ENCODE data around the gene HELLS. TPM values are rescaled to one million over a fixed set of nuclear protein-coding genes. Genes with fewer than 3 reads are reported as not detected.

Gene HELLS
- total RNA-seq, 4 donors from 2014 or later = 1.8 to 113 (median 9.8) TPM

DNA sequence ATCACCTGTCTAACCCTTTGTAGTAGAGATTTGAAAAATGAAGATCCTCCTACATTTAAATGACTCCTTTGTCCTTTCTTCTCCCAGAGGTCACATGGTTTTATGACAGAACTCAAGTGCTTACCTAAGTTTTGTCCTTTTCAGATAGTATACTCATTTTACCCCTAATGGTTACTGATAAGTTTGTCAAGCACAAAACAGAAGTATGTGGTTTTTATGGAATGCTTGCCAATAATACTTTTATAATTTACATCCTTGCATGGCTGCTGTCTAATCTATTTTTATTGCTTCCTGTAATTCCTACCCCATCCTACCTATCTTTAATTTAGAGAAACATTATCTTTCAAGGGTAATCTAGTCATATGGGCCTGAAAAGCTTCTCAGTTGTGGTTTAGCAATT, 37.5 kb downstream of the HELLS start:
- no peak for DNase-seq
- no peaks in the 10 kb centered on the region for H3K4me1 ChIP-seq
- H3K27me3 ChIP-seq = no peaks in the 10 kb centered on the region
- H3K4me3 ChIP-seq = no peak overlapping the region
- H3K9me3 ChIP-seq = no peaks in the 10 kb centered on the region
- H3K36me3 ChIP-seq = no peaks in the 10 kb centered on the region
- TF ChIP-seq, protein P1, sequence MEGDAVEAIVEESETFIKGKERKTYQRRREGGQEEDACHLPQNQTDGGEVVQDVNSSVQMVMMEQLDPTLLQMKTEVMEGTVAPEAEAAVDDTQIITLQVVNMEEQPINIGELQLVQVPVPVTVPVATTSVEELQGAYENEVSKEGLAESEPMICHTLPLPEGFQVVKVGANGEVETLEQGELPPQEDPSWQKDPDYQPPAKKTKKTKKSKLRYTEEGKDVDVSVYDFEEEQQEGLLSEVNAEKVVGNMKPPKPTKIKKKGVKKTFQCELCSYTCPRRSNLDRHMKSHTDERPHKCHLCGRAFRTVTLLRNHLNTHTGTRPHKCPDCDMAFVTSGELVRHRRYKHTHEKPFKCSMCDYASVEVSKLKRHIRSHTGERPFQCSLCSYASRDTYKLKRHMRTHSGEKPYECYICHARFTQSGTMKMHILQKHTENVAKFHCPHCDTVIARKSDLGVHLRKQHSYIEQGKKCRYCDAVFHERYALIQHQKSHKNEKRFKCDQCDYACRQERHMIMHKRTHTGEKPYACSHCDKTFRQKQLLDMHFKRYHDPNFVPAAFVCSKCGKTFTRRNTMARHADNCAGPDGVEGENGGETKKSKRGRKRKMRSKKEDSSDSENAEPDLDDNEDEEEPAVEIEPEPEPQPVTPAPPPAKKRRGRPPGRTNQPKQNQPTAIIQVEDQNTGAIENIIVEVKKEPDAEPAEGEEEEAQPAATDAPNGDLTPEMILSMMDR (IDR thresholded peaks at IDR 0.05) = no peak
- no peak for TF ChIP-seq POLR2A (IDR thresholded peaks at IDR 0.05)
- intact Hi-C loops (cut with DNase I; ENCODE audit: low total_unique reads) = no loop called here
- no peak overlapping the region for H3K27ac ChIP-seq

DNA sequence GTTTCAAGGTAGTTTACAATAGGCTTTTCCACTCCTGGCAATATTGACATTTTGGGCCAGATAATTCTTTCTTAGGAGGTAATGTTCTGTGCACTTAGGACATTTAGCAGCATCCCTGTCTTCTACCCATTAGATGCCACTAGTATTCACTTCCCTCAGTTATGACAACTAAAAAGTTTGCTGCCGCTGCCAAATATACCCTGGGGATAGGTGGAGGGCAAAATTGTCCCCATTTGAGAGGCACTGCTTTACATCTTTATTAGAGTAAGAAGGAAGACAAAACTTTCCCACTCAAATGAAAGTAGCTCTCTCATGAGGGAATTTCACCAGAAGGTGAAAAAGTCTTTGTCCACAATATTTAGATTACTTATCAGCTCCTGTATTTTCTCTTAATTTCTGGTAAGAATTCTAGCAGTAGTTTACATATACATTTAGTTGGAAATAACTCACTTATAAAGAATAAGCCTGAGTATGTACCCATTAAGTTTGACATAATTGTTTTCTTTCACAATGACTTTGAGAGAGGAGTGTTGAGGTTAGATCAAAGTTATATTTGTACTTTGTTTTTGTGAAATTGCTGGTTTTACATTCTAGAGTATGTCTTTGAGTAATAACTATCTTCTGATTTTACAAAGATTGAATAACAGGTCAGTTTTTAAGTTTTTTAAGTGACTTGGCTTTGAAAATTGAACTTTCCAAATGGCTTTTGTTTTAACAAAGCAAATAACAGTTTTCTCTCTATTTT, 46.0 kb downstream of the HELLS start:
- Histone ChIP-seq H3K4me3 (no peak overlapping the region), H3K27me3 (no peaks in the 10 kb centered on the region), H3K9me3 (no peaks in the 10 kb centered on the region), H3K36me3 (peaks cover 0 to 4% of the 10 kb centered on the region in 2 donors), H3K27ac (no peak overlapping the region), H3K4me1 (no peaks in the 10 kb centered on the region)
- TF ChIP-seq POLR2A (IDR thresholded peaks at IDR 0.05) = no peak
- TF ChIP-seq, protein P1 (IDR thresholded peaks at IDR 0.05) = no peak
- intact Hi-C loops (cut with DNase I; ENCODE audit: low total_unique reads) = no loop called here
- no peak for DNase-seq

DNA sequence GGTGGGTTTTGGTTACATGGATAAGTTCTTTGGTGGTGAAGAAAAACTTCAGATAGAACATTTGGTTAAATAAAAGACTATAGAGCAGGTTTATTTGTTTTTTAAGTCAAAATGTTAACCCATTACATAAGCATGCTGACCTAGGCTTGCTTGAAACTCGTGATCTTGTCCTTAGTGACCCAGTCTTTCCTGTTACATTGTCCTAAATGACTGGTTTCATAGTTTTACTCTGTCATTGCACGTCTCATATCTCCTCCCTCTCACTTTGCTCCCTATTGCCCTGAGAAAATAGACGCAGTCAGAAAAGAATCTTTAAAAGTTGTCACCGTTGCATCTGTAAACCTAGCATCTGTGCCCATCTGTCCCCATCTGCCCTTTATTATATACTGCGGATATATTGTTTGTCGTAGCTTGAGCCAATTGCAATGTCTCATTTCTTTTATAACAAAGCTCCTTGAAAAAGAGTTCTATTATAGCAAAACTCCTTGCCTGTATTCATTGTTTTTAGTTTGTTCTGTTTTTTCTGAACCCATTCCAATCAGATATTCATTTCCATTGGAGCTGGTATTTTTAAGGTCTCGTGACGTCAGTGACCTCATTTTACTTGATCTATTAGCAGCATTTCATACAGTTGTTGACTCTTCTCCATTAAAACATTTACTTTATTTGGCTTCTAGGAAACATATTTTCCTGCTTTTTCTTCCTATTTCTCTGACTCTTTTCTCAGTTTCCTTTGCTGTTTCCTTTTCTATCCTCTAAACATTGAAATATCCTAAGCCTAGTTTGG, 57.3 kb downstream of the HELLS start:
- intact Hi-C loops (cut with DNase I; ENCODE audit: low total_unique reads) = no loop called here
- no peaks in the 10 kb centered on the region for H3K27me3 ChIP-seq
- DNase-seq = no peak
- H3K27ac ChIP-seq = no peak overlapping the region
- H3K4me1 ChIP-seq = no peaks in the 10 kb centered on the region
- no peak for TF ChIP-seq POLR2A (IDR thresholded peaks at IDR 0.05)
- TF ChIP-seq, protein P1 (IDR thresholded peaks at IDR 0.05) = no peak
- H3K4me3 ChIP-seq = no peak overlapping the region
- no peaks in the 10 kb centered on the region for H3K9me3 ChIP-seq
- no peaks in the 10 kb centered on the region for H3K36me3 ChIP-seq

DNA sequence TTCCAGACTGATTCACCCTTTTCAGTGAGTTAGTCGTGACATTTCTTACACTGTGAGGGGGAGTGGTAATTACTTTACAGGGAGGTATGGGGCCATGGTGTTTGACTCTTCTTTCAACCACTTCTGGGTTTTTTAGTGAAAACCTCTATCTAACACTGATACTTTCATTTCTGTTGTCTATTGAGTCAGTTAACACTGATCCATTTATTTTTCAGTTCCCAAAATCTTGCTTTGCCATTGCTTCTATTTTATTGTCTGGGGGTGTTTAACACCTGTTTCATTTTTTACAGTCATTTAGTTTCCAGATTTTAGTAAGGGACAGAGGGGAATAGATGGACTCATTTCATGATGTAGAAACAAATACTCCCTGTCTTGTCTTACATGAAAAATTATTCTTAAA, 61.5 kb downstream of the HELLS start:
- no peaks in the 10 kb centered on the region for H3K9me3 ChIP-seq
- H3K27me3 ChIP-seq = no peaks in the 10 kb centered on the region
- intact Hi-C loops (cut with DNase I; ENCODE audit: low total_unique reads) = no loop called here
- no peak overlapping the region for H3K4me3 ChIP-seq
- H3K36me3 ChIP-seq = no peaks in the 10 kb centered on the region
- no peak overlapping the region for H3K27ac ChIP-seq
- H3K4me1 ChIP-seq = no peaks in the 10 kb centered on the region
- DNase-seq = no peak
- no peak for TF ChIP-seq POLR2A (IDR thresholded peaks at IDR 0.05)
- TF ChIP-seq, protein P1 (IDR thresholded peaks at IDR 0.05) = no peak

DNA sequence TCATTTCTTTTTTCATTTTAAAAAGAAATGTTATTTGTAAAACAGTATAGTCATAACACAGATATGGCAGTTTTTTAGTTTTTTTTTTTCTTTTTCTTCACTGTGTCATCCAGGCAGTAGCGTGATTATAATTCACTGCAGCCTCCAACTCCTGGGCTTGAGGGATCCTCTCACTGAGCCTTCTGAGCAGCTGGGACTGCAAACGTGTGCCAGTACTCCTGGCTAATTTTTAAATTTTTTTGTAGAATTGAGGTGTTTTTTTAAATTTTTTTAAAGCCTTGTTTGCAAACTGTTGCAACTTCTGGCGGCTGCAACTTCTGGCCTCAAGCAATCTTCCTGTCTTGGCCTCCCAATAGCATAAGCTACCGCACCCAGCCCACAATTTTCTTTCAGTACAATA, 63.0 kb downstream of the HELLS start:
- H3K9me3 ChIP-seq = no peaks in the 10 kb centered on the region
- no peak overlapping the region for H3K27ac ChIP-seq
- no peaks in the 10 kb centered on the region for H3K36me3 ChIP-seq
- intact Hi-C loops (cut with DNase I; ENCODE audit: low total_unique reads) = no loop called here
- H3K27me3 ChIP-seq = no peaks in the 10 kb centered on the region
- TF ChIP-seq, protein P1 (IDR thresholded peaks at IDR 0.05) = no peak
- TF ChIP-seq POLR2A (IDR thresholded peaks at IDR 0.05) = no peak
- no peak overlapping the region for H3K4me3 ChIP-seq
- DNase-seq = no peak
- no peaks in the 10 kb centered on the region for H3K4me1 ChIP-seq
